DND-41 (cell line): ENCODE measurements around the gene WDFY4.

Experiments
- EZH2 ChIP-seq: IDR thresholded peaks from 3 replicates; pipeline ENCODE4 v1.6.1; 2012; ENCODE audit warnings: borderline replicate concordance, low read depth, mild to moderate bottlenecking, moderate library complexity, low read length, inconsistent platforms; ENCODE audit not compliant: severe bottlenecking
- TF ChIP-seq, protein P1 (sequence below): IDR thresholded peaks from 2 replicates; pipeline ENCODE4 v1.5.1; 2012; ENCODE audit warnings: borderline replicate concordance, low read length, moderate library complexity, mild to moderate bottlenecking; ENCODE audit not compliant: poor library complexity, severe bottlenecking; ENCODE audit errors: extremely low read depth

DNA sequence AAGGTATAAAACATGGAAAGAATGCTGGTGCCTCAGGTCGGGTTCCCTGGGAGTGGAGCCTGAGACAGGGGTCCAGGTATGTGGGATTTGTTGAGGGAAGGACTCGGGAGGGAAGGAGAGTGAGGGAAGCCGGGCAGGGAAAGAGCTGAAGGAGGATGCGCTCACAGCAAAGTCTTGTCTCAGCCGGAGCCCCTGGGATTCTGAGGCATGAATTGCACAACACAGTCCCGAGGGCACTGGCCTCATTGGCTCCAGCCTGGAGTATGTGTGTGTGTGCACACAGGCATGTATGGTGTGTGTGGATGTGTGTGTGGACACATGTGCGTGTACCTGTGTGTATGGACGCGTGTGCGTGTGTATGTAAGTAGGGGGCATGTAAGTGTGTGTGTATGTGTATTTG lies 87.4 kb downstream of the WDFY4 start:
- TF ChIP-seq, protein P1, sequence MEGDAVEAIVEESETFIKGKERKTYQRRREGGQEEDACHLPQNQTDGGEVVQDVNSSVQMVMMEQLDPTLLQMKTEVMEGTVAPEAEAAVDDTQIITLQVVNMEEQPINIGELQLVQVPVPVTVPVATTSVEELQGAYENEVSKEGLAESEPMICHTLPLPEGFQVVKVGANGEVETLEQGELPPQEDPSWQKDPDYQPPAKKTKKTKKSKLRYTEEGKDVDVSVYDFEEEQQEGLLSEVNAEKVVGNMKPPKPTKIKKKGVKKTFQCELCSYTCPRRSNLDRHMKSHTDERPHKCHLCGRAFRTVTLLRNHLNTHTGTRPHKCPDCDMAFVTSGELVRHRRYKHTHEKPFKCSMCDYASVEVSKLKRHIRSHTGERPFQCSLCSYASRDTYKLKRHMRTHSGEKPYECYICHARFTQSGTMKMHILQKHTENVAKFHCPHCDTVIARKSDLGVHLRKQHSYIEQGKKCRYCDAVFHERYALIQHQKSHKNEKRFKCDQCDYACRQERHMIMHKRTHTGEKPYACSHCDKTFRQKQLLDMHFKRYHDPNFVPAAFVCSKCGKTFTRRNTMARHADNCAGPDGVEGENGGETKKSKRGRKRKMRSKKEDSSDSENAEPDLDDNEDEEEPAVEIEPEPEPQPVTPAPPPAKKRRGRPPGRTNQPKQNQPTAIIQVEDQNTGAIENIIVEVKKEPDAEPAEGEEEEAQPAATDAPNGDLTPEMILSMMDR = no peak
- TF ChIP-seq EZH2 = no peak
